Type B pancreatic cell (in vitro differentiated cells): ENCODE measurements around the gene OVOL3. TPM values are rescaled to one million over a fixed set of nuclear protein-coding genes. Genes with fewer than 3 reads are reported as not detected.

Experiments
- DNase-seq: peaks from one replicate; pipeline ENCODE4 v3.0.0; 2021; ENCODE audit warnings: mixed read lengths; ENCODE audit not compliant: unreplicated experiment; ENCODE audit errors: extremely low spot score
- H3K27ac Mint-ChIP-seq: 2 replicates; pipeline ENCODE4 v1.8.0; 2021; ENCODE audit warnings: mild to moderate bottlenecking, mixed read lengths
- H3K27me3 Mint-ChIP-seq: 2 replicates; pipeline ENCODE4 v1.8.0; 2021; ENCODE audit warnings: mixed read lengths
- H3K36me3 Mint-ChIP-seq: 2 replicates; pipeline ENCODE4 v1.8.0; 2021; ENCODE audit warnings: mixed read lengths
- H3K4me1 Mint-ChIP-seq: one replicate; pipeline ENCODE4 v1.8.0; 2021; ENCODE audit warnings: mixed read lengths; ENCODE audit not compliant: unreplicated experiment
- H3K4me3 Mint-ChIP-seq: 2 replicates; pipeline ENCODE4 v1.8.0; 2021; ENCODE audit warnings: mild to moderate bottlenecking, mixed read lengths
- H3K9me3 Mint-ChIP-seq: 2 replicates; pipeline ENCODE4 v1.8.0; 2021; ENCODE audit warnings: mixed read lengths
- CTCF ChIP-seq: fragments of 200-600 bp; sonication (generic); conservative IDR thresholded peaks from 2 replicates; pipeline ENCODE4 v1.5.0; 2021; ENCODE audit warnings: antibody characterized with exemption, mild to moderate bottlenecking
- total RNA-seq: library from RNA; stranded (reverse); gene quantifications from 2 replicates; pipeline ENCODE4 v1.2.1, GENCODE V29; 2021; ENCODE audit warnings: low replicate concordance

OVOL3 gene
- total RNA-seq, 1 donor from 2014 or later, result not detected

GRCh38 chr19:36093146-36093662, 17.7 kb upstream of the OVOL3 start:
- Mint-ChIP-seq H3K36me3 (peaks cover 3% of the 10 kb centered on the region), H3K27ac (no peak overlapping the region), H3K4me3 (no peak overlapping the region), H3K4me1 (no peaks in the 10 kb centered on the region), H3K9me3 (no peaks in the 10 kb centered on the region), H3K27me3 (no peaks in the 10 kb centered on the region)
- TF ChIP-seq CTCF, result no peak
- DNase-seq, result no peak

GRCh38 chr19:36093687-36094086, 17.3 kb upstream of the OVOL3 start:
- H3K9me3 Mint-ChIP-seq, result no peaks in the 10 kb centered on the region
- DNase-seq, result no peak
- H3K27me3 Mint-ChIP-seq, result no peaks in the 10 kb centered on the region
- H3K4me1 Mint-ChIP-seq, result no peaks in the 10 kb centered on the region
- peaks cover 3% of the 10 kb centered on the region for H3K36me3 Mint-ChIP-seq
- H3K4me3 Mint-ChIP-seq, result no peak overlapping the region
- no peak for TF ChIP-seq CTCF
- H3K27ac Mint-ChIP-seq, result no peak overlapping the region

- no peak overlapping the region for H3K4me3 Mint-ChIP-seq
- H3K27ac Mint-ChIP-seq, result no peak overlapping the region
- no peak for TF ChIP-seq CTCF
- H3K36me3 Mint-ChIP-seq, result peaks cover 3% of the 10 kb centered on the region
- H3K4me1 Mint-ChIP-seq, result no peaks in the 10 kb centered on the region
- no peaks in the 10 kb centered on the region for H3K9me3 Mint-ChIP-seq
- no peak for DNase-seq
- H3K27me3 Mint-ChIP-seq, result no peaks in the 10 kb centered on the region
Observed at GRCh38 chr19:36097036-36097435, 13.9 kb upstream of the OVOL3 start.

- Mint-ChIP-seq H3K4me1 (no peaks in the 10 kb centered on the region), H3K9me3 (no peaks in the 10 kb centered on the region), H3K4me3 (no peak overlapping the region), H3K27ac (no peak overlapping the region), H3K27me3 (no peaks in the 10 kb centered on the region), H3K36me3 (no peaks in the 10 kb centered on the region)
- no peak for TF ChIP-seq CTCF
- no peak for DNase-seq
Observed at GRCh38 chr19:36099166-36099785, 11.7 kb upstream of the OVOL3 start.

- no peak overlapping the region for H3K4me3 Mint-ChIP-seq
Observed at GRCh38 chr19:36100476-36100875, 10.5 kb upstream of the OVOL3 start.

More at GRCh38 chr19:36100476-36100875, 10.5 kb upstream of the OVOL3 start:
- no peaks in the 10 kb centered on the region for H3K4me1 Mint-ChIP-seq
- no peaks in the 10 kb centered on the region for H3K27me3 Mint-ChIP-seq
- no peaks in the 10 kb centered on the region for H3K9me3 Mint-ChIP-seq
- no peak for DNase-seq
- no peak for TF ChIP-seq CTCF
- no peak overlapping the region for H3K27ac Mint-ChIP-seq
- no peaks in the 10 kb centered on the region for H3K36me3 Mint-ChIP-seq
